Keratinocyte (primary cell): ENCODE data around the gene PLEKHG4.

Experiments
- EZH2 ChIP-seq: IDR thresholded peaks from one replicate; pipeline ENCODE4 v1.6.1; 2012; ENCODE audit warnings: inconsistent platforms, mild to moderate bottlenecking, low read length, moderate library complexity
- TF ChIP-seq, protein P1 (sequence below), 3 experiments: IDR thresholded peaks in 1 of 3; conservative IDR thresholded peaks in 1 of 3; optimal IDR thresholded peaks in 1 of 3; 2 replicates in 2 of 3; 3 replicates in 1 of 3; pipeline versions ENCODE3 to v1.5.1; 2011; ENCODE audit warnings: low read length in 3 of 3, mild to moderate bottlenecking in 3 of 3, moderate library complexity in 2 of 3, control low read depth in 1 of 3, inconsistent platforms in 1 of 3; ENCODE audit not compliant: insufficient read depth in 2 of 3; ENCODE audit errors: extremely low read depth in 1 of 3

DNA sequence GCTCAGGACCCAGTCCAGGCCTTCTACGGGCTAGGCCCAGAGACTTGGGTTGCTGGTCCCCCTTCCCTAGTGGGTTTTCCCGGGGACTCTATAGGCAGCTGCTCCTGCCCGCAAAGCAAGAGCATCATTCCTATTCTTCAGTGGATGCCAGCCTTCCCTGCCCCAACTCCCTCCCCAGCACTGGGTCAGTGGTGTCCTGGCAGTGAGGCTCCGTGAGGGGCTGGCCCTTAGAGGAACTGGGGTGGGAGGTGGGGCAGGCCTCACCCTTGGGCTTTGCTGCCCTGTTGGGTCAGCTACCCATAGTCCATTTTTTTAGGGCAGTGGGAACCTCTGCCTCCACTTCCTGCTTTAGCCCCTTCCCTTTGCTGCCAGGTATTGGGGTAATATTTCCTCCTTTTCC lies 7.9 kb upstream of the PLEKHG4 start:
- TF ChIP-seq, protein P1, sequence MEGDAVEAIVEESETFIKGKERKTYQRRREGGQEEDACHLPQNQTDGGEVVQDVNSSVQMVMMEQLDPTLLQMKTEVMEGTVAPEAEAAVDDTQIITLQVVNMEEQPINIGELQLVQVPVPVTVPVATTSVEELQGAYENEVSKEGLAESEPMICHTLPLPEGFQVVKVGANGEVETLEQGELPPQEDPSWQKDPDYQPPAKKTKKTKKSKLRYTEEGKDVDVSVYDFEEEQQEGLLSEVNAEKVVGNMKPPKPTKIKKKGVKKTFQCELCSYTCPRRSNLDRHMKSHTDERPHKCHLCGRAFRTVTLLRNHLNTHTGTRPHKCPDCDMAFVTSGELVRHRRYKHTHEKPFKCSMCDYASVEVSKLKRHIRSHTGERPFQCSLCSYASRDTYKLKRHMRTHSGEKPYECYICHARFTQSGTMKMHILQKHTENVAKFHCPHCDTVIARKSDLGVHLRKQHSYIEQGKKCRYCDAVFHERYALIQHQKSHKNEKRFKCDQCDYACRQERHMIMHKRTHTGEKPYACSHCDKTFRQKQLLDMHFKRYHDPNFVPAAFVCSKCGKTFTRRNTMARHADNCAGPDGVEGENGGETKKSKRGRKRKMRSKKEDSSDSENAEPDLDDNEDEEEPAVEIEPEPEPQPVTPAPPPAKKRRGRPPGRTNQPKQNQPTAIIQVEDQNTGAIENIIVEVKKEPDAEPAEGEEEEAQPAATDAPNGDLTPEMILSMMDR (optimal IDR thresholded peaks at IDR 0.05 in 1 of 3, IDR thresholded peaks at IDR 0.05 in 1 of 3, conservative IDR thresholded peaks at IDR 0.05 in 1 of 3; ENCODE audit: extremely low read depth in 1 of 3, insufficient read depth in 2 of 3, low read length in 3 of 3) = no peak
- TF ChIP-seq EZH2 = no peak
